ENCODE measurements around the gene BABAM2. TPM values are rescaled to one million over a fixed set of nuclear protein-coding genes. Genes with fewer than 3 reads are reported as not detected.

The BABAM2 gene
- total RNA-seq, 4 donors from 2014 or later = 24.3 to 46.1 (median 44.5) TPM

GRCh38 chr2:28373854-28374253 lies 483.3 kb downstream of the BABAM2 start:
- Histone ChIP-seq H3K4me1 (no peaks in the 10 kb centered on the region), H3K9me3 (no peaks in the 10 kb centered on the region), H3K4me3 (no peak overlapping the region), H3K27me3 (no peaks in the 10 kb centered on the region), H3K27ac (no peak overlapping the region), H3K36me3 (no peaks in the 10 kb centered on the region)
- DNase-seq (ENCODE audit: low spot score in 2 of 2) = no peak
- 75 to 88% methylated on average over 4 of the region's 4 CpGs for WGBS, 2 donors
- no peak for TF ChIP-seq POLR2A (IDR thresholded peaks at IDR 0.05)
- no peak for TF ChIP-seq CTCF (IDR thresholded peaks at IDR 0.05)
- no peak for TF ChIP-seq EP300 (IDR thresholded peaks at IDR 0.05)

GRCh38 chr2:28374331-28374730 lies 483.8 kb downstream of the BABAM2 start:
- H3K4me1 ChIP-seq = no peaks in the 10 kb centered on the region
- no peak overlapping the region for H3K4me3 ChIP-seq
- no peak overlapping the region for H3K27ac ChIP-seq
- no peaks in the 10 kb centered on the region for H3K27me3 ChIP-seq
- no peaks in the 10 kb centered on the region for H3K9me3 ChIP-seq
- TF ChIP-seq CTCF (IDR thresholded peaks at IDR 0.05) = no peak
- no peak for TF ChIP-seq POLR2A (IDR thresholded peaks at IDR 0.05)
- no peak for TF ChIP-seq EP300 (IDR thresholded peaks at IDR 0.05)
- no peaks in the 10 kb centered on the region for H3K36me3 ChIP-seq
- WGBS, 2 donors = 68 to 74% methylated on average over 5 of the region's 5 CpGs
- DNase-seq (ENCODE audit: low spot score in 2 of 2) = no peak

- no peak for TF ChIP-seq EP300 (IDR thresholded peaks at IDR 0.05)
- TF ChIP-seq CTCF (IDR thresholded peaks at IDR 0.05) = no peak
- TF ChIP-seq POLR2A (IDR thresholded peaks at IDR 0.05) = no peak
Observed at GRCh38 chr2:28375236-28375635, 484.7 kb downstream of the BABAM2 start.

GRCh38 chr2:28375742-28376631 lies 485.5 kb downstream of the BABAM2 start:
- H3K27me3 ChIP-seq = no peaks in the 10 kb centered on the region
- H3K9me3 ChIP-seq = no peaks in the 10 kb centered on the region
- TF ChIP-seq CTCF (IDR thresholded peaks at IDR 0.05) = no peak
- no peak for TF ChIP-seq POLR2A (IDR thresholded peaks at IDR 0.05)
- TF ChIP-seq EP300 (IDR thresholded peaks at IDR 0.05) = no peak
- DNase-seq (ENCODE audit: low spot score in 2 of 2) = no peak
- H3K4me3 ChIP-seq = no peak overlapping the region
- 86 to 88% methylated on average over 8 of the region's 8 CpGs for WGBS, 2 donors
- no peaks in the 10 kb centered on the region for H3K4me1 ChIP-seq
- no peaks in the 10 kb centered on the region for H3K36me3 ChIP-seq
- H3K27ac ChIP-seq = peak overlapping the region in 1 of 4 donors; percentile 77

More at GRCh38 chr2:28375236-28375635, 484.7 kb downstream of the BABAM2 start:
- H3K4me3 ChIP-seq = no peak overlapping the region
- DNase-seq (ENCODE audit: low spot score in 2 of 2) = no peak
- H3K27ac ChIP-seq = no peak overlapping the region
- H3K36me3 ChIP-seq = no peaks in the 10 kb centered on the region
- 84% methylated on average over 3 of the region's 3 CpGs for WGBS, 2 donors
- no peaks in the 10 kb centered on the region for H3K27me3 ChIP-seq
- no peaks in the 10 kb centered on the region for H3K9me3 ChIP-seq
- H3K4me1 ChIP-seq = no peaks in the 10 kb centered on the region

- Histone ChIP-seq H3K27ac (peak overlapping the region in 1 of 4 donors; percentile 77), H3K36me3 (no peaks in the 10 kb centered on the region), H3K27me3 (no peaks in the 10 kb centered on the region), H3K4me1 (no peaks in the 10 kb centered on the region), H3K9me3 (no peaks in the 10 kb centered on the region), H3K4me3 (no peak overlapping the region)
- WGBS, 2 donors = 83 to 84% methylated on average over 17 to 19 of the region's 19 CpGs
- DNase-seq (ENCODE audit: low spot score in 2 of 2) = no peak
- TF ChIP-seq CTCF (IDR thresholded peaks at IDR 0.05) (no peak), POLR2A (IDR thresholded peaks at IDR 0.05) (no peak), EP300 (IDR thresholded peaks at IDR 0.05) (no peak)
Observed at GRCh38 chr2:28377195-28377816, 486.8 kb downstream of the BABAM2 start.
